Limb (tissue), 2 donors: Measurements from ENCODE around the gene FLACC1.
"Not testable (repeated sequence)": the region's sequence is repeated elsewhere in the genome, so short reads cannot be mapped to it uniquely, and the experiment has no call there.

Experiments
- DNase-seq, 2 donors: peaks; one replicate each; pipeline ENCODE4 v3.0.0-alpha.2; 2016; ENCODE audit errors: extremely low spot score in 2 of 2

The FLACC1 gene

DNA sequence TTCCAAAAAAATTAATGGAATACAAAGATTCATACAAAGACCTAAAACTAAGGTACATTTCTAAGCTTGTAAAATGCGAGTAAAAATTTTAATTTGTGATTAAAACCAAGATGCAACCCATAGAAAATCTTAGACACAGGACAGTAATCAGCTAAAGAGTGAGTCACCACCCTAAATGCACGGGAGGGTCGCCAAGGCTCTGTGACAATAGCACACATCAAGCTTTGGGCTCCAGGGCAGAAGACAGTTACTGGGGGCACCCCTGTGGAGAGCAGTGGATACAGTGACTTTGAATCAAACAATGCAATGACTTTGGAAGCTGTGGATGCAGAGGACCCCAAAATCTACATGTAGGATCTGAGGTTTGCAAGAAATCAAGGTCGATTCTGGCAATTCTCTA lies 7.5 kb downstream of the FLACC1 start:
- DNase-seq = no peak

DNA sequence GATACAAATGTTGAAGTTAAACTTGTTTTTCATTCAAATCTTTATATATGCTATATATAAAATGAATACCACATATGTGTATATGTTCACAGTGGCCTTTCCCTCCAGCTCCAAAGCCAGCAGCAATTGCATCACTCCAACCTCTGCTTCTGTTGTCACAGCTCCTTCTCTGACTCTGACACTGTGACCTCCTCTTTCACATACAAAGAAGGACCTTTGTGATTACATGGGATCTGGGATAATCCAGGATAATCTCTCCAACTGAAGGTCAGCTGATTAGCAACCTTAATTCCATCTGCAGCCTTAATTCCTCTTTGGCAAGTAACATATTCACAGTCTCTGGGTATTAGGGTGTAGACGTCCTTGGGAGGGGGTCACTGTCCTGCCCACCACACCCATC lies 8.4 kb downstream of the FLACC1 start:
- DNase-seq = no peak

DNA sequence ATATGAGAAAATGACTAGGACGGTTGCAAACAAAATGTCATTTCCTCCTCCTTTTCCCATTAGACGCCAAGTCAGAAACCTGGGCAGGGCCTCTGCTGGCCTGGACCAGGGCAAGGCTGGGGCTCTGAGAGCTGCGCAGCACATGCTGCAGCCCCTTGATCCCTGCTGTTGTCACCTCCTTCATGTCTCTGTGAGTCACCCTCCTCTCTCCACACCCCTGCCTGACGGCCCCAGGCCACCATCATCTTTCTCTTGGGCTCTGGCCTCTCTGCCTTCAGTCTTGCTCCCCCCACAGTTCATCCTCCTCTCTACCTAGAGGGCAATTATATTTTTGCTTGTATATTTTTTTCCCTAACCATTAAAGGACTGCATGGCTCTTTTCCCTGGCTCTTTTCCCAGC lies 10.0 kb downstream of the FLACC1 start:
- DNase-seq = no peak

DNA sequence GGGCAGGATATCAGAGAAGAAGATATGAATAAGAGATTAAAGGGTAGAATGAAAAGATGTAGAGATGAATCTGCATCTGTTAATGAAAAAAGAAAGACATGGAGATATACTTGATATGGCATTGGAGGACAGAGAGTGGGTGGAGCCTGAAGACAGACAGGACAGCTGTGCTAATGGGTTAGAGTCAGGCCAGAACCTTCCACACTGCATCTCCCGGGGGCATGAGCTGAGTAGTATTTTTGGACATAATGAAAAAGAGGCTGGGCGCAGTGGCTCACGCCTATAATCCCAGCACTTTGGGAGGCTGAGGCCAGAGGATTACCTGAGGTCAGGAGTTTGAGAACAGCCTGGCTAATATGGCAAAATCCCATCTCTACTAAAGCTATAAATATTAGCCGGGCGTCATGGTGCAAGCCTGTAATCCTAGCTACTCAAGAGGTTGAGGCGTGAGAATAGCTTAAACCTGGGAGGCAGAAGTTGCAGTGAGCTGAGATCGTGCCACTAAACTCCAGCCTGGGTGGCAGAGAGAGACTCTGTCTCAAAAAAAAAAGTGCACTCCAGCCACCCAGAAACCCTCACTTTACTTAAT lies 11.4 kb downstream of the FLACC1 start:
- no peak for DNase-seq

DNA sequence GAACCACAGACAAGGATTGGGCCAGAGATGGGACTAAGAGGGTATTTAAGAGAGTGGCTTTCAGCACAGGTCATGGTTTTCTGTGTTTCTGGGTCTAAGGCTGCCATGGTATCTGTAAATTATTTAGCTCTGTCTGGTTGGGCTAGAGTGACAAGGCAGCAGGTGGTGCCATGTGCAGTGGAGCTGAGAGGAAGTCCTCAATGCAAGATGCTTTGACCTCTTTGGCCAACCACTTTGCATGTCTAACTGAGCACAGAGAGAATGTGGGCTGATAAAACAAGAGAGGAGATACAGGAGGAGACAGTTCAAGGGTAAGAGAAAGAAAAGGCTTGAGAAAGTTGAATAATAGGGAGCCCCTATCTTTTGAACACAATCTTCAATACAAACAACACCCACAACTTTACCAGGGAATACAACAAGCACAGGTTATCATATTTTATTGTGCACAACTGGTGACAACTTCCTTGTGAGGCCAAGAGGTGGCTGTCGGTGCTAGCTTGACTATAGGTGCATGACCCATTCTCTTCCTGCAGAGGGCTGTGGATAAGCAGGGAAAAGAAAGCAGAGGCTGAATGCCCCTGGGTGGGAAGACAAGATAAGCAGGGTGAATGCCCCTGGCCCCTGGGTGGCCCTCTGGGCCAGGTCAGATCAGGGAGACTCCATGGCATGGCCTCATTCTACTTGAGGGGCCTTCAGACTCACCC lies 12.3 kb downstream of the FLACC1 start:
- DNase-seq = no peak

DNA sequence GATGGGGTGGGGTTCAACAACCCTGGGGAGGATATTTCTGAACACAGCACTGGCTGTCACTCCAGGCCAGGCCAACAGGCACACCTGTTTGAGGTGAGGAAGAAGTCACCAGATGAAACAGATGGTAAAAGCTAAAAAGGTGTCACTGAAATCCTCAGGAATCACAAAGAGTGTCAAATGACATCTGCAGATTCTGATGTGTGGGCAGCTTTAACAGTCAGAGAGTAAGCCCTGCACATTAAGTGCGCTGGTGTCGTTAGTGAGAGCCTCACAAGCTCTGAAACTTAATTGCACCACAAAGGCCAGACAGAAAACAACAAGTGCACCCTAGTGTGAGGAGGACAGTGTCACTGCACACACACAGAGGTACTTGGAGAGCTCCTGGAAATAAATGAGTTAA lies 13.6 kb downstream of the FLACC1 start:
- no peak for DNase-seq

DNA sequence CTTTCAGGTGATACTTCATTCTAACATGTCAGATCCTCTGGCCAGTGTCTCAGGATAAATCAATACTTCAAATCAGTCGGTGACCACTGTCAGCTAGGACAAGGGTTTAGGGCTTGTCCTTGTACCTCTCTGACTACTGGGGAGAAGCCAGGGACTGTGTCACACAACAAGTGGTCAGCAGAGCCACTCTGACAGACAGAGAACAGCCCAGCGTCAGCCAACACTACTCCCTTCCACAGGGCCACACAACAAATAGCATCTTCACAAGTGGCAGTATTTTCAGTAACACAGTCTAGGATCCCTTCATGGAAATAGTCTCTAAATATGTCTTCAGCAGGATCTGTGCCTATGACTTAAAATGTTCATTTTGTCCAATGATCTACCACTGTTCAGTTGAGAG lies 14.2 kb downstream of the FLACC1 start:
- no peak for DNase-seq

DNA sequence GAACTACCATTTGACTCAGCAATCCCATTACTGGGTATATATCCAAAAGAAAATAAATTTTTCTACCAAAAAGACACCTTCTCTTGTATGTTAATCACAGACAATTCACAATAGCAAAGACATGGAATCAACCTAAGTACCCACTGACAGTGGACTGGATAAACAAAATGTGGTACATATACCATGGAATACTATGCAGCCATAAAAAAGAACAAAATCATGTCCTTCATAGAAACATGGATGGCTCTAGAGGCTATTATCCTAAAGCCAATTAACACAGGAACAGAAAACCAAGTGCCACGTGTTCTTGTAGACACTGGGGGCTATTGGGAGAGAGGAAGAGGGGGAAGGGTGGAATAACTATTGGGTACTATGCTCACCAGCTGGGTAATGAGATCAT lies 27.7 kb downstream of the FLACC1 start:
- DNase-seq = no peak

DNA sequence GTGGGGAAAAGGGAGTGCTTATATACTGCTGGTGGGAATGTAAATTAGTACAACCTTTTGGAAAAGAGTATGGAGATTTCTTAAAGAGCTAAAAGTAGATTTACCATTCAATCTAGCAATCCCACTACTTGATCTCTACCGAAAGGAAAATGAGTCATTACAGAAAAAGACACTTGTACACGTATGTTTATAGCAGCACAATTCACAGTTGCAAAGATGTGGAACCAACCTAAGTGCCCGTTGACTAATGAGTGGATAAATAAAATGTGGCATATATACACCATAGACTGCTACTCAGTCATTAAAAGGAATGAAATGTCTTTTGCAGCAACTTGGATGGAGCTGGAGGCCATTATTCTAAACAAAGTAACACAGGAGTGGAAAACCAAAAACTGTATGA lies 29.5 kb downstream of the FLACC1 start:
- DNase-seq = no peak

DNA sequence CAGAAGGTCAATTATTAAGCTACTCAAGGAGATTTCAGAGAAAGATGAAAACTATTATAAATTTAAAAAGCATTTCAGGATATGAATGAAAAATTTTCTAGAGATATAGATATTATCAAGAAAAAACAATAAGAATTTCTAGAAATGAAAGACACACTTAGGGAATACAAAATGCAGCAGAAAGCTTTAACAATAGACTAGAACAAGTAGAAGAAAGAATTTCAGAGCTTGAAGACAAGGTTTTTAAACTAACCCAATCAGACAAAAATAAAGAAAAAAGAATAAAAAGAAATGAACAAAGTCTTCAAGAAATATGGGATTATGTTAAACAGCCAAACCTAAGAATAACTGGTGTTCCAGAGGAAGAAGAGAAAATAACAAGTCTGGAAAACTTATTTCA lies 34.4 kb downstream of the FLACC1 start:
- no peak for DNase-seq

DNA sequence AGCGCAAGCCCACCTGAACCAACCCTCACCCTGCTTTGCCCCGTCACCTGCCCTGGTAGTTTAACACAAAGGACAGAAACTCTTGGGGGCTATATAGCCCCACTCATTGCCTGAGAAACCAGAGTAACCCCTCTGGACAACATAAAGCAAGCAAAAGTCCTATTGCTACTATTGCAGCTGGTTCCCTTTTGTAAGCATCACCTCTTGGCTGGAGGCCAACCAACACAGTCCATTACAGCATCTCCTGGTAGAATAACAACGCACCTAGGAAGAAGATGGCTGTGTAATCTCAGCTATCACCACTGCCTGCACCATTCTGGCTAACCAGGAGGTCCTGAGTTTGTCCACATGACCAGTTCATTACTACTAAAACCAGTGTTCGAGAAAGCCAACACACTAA lies 36.4 kb downstream of the FLACC1 start:
- DNase-seq = no peak

DNA sequence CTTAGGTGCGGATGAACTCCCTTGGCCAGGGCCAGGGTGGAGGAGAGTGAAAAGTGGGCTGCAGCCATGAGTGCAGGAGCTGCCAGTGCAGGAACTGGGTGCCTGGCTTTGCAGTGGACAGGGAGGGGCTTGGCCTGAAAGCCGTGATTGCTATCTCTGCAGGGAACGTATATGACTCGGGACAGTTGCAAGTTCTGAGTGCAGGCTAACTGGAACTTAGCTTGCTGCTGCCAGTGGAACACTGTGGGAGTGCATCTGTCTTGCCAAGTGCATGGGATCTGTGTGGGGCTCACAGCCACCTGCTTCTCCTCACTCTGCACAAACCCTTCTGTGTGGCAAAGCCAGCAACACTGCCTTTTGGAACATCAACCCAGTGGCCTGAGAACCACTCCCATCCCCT lies 36.9 kb downstream of the FLACC1 start:
- DNase-seq = no peak

DNA sequence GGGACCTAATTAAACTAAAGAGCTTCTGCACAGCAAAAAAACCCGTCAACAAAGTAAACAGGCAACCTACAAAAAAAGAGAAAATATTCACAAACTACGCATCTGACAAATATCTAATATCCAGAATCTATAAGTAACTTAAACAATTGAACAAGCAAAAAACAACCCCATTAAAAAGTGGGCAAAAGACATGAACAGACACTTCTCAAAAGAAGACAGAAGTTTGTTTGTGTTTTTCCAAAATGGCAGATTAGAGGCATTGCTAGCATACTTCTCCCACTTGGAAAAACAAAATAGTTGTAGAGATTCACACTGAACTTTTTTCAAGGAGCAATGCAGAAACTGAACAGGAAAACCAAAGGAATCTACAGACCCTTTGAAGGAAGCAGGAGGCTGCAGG lies 37.6 kb downstream of the FLACC1 start:
- no peak for DNase-seq

DNA sequence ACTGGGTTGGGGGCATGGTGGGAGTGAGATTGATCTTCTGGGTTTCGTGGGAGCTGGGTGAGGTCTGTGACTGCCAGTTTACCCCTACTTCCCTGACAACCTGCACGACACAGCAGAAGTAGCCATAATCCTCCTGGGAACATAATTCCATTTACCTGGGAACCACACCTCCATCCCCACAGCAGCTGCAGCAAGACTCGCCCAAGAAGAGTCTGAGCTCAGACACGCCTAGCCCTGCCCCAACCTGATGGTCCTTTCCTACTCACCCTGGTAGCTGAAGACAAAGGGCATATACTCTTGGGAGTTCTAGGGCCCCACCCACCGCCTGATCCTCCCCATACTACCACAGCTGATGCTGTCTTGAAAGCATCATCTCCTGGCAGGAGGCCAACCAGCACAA lies 43.8 kb downstream of the FLACC1 start:
- no peak for DNase-seq

DNA sequence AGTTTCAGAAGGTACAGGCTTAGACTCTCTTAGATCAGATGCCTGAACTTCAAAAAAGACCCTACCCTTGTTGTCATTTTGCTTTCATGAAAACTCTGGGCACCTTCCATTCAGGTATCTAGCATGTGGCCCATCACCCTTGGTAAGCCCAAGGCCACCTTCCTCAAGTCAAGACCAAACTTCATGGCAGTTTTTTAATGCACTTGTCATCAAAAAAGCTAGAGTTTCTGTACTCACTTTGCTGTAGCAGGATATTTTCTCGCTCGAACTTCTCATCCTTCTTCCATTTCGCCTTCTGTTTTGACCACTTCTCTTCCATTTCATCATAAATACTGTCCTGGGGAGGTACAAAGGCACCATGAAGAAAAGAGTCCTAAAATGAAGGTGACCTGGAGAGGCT lies 48.2 kb downstream of the FLACC1 start:
- no peak for DNase-seq

DNA sequence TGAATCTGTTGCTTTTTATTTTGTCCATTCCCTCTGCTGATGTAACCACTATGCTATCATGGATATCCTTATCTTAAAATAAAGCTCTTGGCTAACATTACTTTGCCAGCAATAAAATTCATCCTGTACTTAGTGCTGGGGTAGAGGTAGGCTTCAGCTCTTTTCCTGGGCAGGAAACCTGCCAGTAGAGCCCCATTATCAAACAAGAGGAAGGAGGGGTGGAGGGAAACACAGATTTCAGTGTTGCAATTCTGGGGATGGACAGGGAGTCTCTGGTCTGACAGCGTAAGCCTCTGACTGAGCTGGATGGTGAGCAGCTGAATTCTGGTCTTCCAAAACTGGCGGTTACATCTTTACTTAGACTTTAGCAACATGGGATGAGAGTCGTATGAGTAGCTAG lies 49.3 kb downstream of the FLACC1 start:
- no peak for DNase-seq

DNA sequence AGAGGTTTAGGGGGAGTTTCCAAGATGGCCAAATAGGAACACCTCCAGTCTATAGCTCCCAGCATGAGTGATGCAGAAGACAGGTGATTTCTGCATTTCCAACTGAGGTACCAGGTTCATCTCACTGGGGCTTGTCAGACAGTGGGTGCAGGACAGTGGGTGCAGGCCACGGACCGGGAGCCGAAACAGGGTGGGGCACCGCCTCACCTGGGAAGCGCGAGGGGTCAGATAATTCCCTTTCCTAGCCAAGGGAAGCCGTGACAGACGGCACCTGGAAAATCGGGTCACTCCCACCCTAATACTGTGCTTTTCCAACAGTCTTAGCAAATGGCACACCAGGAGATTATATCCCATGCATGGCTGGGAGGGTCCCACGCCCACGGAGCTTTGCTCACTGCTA lies 57.2 kb downstream of the FLACC1 start:
- DNase-seq = not testable (repeated sequence)

DNA sequence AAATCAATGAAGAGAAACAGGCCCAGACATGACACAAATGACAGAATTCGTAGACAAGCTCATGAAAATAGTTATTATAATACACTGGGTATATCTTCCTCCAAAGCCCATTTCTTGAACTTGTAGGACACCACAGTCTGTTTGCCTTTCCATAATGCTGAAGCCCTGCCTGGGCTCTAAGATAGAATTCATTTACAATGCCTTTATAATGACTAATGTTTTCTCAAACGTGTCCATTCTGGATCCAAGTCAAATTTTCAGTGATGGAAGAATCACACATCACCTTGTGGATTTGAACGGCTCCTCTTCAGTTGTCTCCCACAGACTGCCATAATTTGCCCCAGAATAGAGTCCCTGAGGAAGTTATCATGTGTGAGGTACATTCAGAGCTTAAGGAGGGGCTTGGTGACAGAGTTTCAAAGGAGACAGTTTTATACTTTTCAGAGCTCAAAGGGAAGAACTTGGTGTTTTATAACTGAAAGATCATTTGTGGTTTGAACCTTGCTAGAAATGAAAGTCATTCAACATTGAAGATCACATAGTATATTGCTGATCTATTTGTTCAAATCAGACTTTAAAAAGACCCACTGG lies 58.6 kb downstream of the FLACC1 start:
- no peak for DNase-seq

DNA sequence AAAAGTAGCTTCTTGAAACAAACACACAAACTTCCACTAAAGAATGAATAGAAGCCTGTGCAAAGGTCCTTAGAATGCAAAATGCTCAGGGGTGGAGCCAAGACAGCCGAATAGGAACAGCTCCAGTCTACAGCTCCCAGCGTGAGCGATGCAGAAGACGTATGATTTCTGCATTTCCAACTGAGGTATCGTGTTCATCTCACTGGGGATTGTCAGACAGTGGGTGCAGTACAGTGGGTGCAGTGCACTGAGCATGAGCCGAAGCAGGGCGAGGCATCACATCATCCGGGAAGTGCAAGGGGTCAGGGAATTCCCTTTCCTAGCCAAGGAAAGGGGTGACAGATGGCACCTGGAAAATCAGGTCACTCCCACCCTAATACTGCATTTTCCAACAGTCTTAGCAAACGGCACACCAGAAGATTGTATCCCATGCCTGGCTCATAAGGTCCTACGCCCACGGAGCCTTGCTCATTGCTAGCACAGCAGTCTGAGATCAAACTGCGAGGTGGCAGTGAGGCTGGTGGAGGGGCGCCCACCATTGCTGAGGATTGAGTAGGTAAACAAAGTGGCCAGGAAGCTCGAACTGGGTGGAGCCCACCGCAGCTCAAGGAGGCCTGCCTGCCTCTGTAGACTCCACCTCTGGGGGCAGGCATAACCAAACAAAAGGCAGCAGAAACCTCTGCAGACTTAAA lies 66.5 kb downstream of the FLACC1 start:
- not testable (repeated sequence) for DNase-seq

DNA sequence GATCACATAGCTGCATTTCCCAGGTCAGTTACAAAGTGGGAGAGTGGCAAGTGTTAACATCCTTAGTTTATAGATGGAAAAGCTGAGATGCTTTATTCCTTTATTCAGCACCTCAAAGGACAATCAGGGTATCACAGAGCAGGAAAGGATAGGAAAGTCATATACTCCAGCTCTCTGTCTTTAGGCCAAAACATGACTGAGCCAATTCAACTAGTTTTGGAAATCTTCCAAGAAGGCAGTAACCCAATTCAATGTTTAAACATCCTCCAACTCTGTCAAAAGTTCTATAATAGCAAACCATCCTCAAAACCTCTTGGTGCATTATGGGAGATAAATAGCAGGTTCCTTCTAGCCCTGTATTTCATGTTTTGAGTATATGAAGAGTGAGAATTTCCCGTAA lies 71.6 kb downstream of the FLACC1 start:
- DNase-seq = no peak

DNA sequence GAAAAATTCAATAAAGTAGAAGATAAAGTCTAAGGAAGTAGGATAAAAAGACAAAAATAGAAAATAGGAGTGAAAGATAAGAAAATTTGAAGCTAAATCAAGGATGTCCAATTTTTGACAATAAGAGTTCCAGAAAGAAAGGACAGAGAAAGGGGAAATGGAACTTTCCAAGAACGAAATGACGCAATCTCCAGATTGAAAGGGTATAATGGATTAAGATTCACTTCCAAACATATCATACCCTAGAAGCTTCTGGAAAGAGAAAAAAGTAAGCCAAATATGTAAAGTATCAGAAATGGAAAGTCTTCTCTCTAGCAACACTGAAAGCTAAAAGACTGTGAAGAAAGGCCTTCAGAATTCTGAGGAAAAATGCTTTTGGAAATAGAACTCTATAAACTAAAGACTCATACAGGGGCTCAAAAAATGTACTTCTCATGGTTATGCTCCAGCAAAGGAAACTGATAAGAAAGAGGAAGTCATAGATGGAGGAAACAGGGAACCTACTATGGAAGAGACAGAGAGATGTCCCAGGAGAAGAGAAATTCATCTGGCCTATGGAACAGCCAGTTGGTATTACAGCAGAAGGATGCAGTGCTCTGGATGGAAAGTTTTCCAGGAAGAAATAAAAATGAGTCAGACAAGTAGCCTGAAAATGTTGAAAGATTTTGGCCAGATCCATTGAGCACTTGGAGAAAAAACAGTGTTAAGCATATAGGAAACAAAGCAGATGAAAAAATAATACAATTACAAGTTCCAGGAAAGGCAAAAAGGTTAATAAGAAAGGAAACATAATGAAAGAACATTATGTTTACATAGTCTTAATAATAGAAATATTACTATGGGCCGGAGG lies 76.7 kb downstream of the FLACC1 start:
- DNase-seq = no peak

DNA sequence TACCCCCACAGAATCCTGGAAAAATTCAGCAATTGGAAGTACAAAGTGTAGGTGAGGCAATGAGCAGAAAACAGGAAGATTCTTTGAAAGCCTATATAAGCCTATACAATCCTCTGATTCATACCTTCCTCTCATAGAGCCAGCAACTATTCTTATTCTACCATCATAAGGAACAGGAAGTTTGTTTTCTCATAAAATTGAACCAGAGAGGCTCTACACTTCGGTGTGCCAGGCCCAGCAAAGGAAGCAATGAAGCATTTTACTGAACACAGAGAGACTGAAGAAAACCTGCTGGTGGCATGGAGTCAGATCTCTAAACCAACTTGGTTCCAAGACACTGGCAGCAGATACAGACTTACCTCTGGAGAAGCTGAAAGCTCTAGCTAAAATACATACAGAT lies 78.1 kb downstream of the FLACC1 start:
- DNase-seq = no peak
